Uterus (tissue), 2 donors: ENCODE data around the gene ABCG2.

Source experiments
- CTCF ChIP-seq, 4 experiments: fragments of 200-600 bp in 2 of 4; fragments of 450-650 bp in 2 of 4; sonication (generic) in 2 of 4; IDR thresholded peaks; one replicate each; pipeline ENCODE4 v1.5.1; 2016 to 2019; ENCODE audit warnings: antibody characterized with exemption in 4 of 4, mild to moderate bottlenecking in 2 of 4, moderate library complexity in 1 of 4
- POLR2A ChIP-seq, 2 donors: fragments of 450-650 bp; IDR thresholded peaks; one replicate each; pipeline ENCODE4 v1.6.1; 2016; ENCODE audit warnings: antibody characterized with exemption in 2 of 2, mild to moderate bottlenecking in 1 of 2, moderate library complexity in 1 of 2

- TF ChIP-seq CTCF (IDR thresholded peaks at IDR 0.05) = no peak
- no peak for TF ChIP-seq POLR2A (IDR thresholded peaks at IDR 0.05)
Measured at GRCh38 chr4:88106205-88106604, 52.2 kb downstream of the ABCG2 start.
